HepG2 (cell line): Measurements from ENCODE around the gene CDK9. TPM values are rescaled to one million over a fixed set of nuclear protein-coding genes. Genes with fewer than 3 reads are reported as not detected.

Source experiments
- CAMTA2 ChIP-seq: sonication (generic); formaldehyde crosslinking; IDR thresholded peaks from 2 replicates; pipeline ENCODE4 v1.4.0; 2020; ENCODE audit warnings: mild to moderate bottlenecking, missing genetic modification reagents, borderline replicate concordance
- EP300 ChIP-seq, 3 experiments: sonication (generic) in 1 of 3; formaldehyde crosslinking in 1 of 3; IDR thresholded peaks; 2 replicates each; pipeline versions ENCODE4 v1.5.1 to v1.6.1; 2011 to 2020; ENCODE audit warnings: low read depth in 2 of 3, low read length in 2 of 3, borderline replicate concordance in 1 of 3, improper control_type of control experiment in 1 of 3, mild to moderate bottlenecking in 1 of 3, missing genetic modification reagents in 1 of 3, moderate library complexity in 1 of 3
- HDAC1 ChIP-seq: sonication (generic); formaldehyde crosslinking; IDR thresholded peaks from 2 replicates; pipeline ENCODE4 v1.5.1; 2020; ENCODE audit warnings: mild to moderate bottlenecking, missing genetic modification reagents
- KLF9 ChIP-seq: IDR thresholded peaks from 2 replicates; pipeline ENCODE4 v1.6.1; 2016; ENCODE audit warnings: low read depth
- MLXIP ChIP-seq: sonication (generic); formaldehyde crosslinking; IDR thresholded peaks from 2 replicates; pipeline ENCODE4 v1.9.0; 2021; ENCODE audit warnings: missing genetic modification reagents, borderline replicate concordance
- MXI1 ChIP-seq: IDR thresholded peaks from 3 replicates; pipeline ENCODE4 v1.6.1; 2012; ENCODE audit warnings: low read depth, low read length, inconsistent platforms, borderline replicate concordance
- THAP9 ChIP-seq: sonication (generic); formaldehyde crosslinking; IDR thresholded peaks from 2 replicates; pipeline ENCODE4; 2020; ENCODE audit warnings: missing genetic modification reagents, mild to moderate bottlenecking, borderline replicate concordance
- TP53 ChIP-seq: sonication (generic); formaldehyde crosslinking; conservative IDR thresholded peaks from 2 replicates; pipeline ENCODE4 v1.4.0; 2020; ENCODE audit warnings: missing genetic modification reagents
- ZBTB21 ChIP-seq: sonication (generic); formaldehyde crosslinking; IDR thresholded peaks from 2 replicates; pipeline ENCODE4 v1.4.0; 2020; ENCODE audit warnings: missing genetic modification reagents
- ZBTB42 ChIP-seq: sonication (generic); formaldehyde crosslinking; IDR thresholded peaks from 2 replicates; pipeline ENCODE4 v1.5.0; 2020; ENCODE audit warnings: mild to moderate bottlenecking, missing genetic modification reagents
- ZFP36L1 ChIP-seq: sonication (generic); formaldehyde crosslinking; IDR thresholded peaks from 2 replicates; pipeline ENCODE4 v1.8.0; 2022; ENCODE audit warnings: mild to moderate bottlenecking, missing genetic modification reagents, moderate library complexity
- ZKSCAN8 ChIP-seq: IDR thresholded peaks from 2 replicates; pipeline ENCODE4 v1.6.1; 2016; ENCODE audit warnings: borderline replicate concordance, missing genetic modification reagents, missing compliant biosample characterization
- ZNF484 ChIP-seq: sonication (generic); formaldehyde crosslinking; IDR thresholded peaks from 2 replicates; pipeline ENCODE4 v1.5.1; 2020; ENCODE audit warnings: mild to moderate bottlenecking, low read depth, missing genetic modification reagents, borderline replicate concordance
- ZNF547 ChIP-seq: sonication (generic); formaldehyde crosslinking; IDR thresholded peaks from 2 replicates; pipeline ENCODE4 v1.5.1; 2020; ENCODE audit warnings: mild to moderate bottlenecking, missing genetic modification reagents
- ZNF570 ChIP-seq: sonication (generic); formaldehyde crosslinking; IDR thresholded peaks from 2 replicates; pipeline ENCODE4 v1.4.0; 2020; ENCODE audit warnings: mild to moderate bottlenecking, missing genetic modification reagents, borderline replicate concordance
- ZNF879 ChIP-seq: sonication (generic); formaldehyde crosslinking; IDR thresholded peaks from 2 replicates; pipeline ENCODE4 v1.8.1; 2023; ENCODE audit warnings: missing genetic modification reagents
- ZSCAN20 ChIP-seq: sonication (generic); formaldehyde crosslinking; IDR thresholded peaks from 2 replicates; pipeline ENCODE4 v1.4.0; 2020; ENCODE audit warnings: missing genetic modification reagents, mild to moderate bottlenecking, borderline replicate concordance
- ZSCAN31 ChIP-seq: sonication (generic); formaldehyde crosslinking; IDR thresholded peaks from 2 replicates; pipeline ENCODE4 v1.5.0; 2020; ENCODE audit warnings: low read depth, mild to moderate bottlenecking, missing genetic modification reagents
- polyA plus RNA-seq, 8 experiments: library from polyadenylated mRNA; depleted of rRNA in 3 of 8; stranded (reverse) in 7 of 8; unstranded in 1 of 8; fragments of >200 nt; fragmentation: Illumina TruSeq in 4 of 8; extraction: Trizol in 4 of 8; gene quantifications; 2 replicates each; pipeline versions ENCODE4 v1.2.1 to v1.2.3, GENCODE V29; 2011 to 2016; ENCODE audit warnings: low read depth in 4 of 8, missing spikeins in 1 of 8, mixed read lengths in 1 of 8; ENCODE audit not compliant: insufficient read depth in 1 of 8
- total RNA-seq, 5 experiments: library from RNA; depleted of rRNA; stranded (reverse); fragments of >200 nt; fragmentation: Illumina TruSeq; extraction: Trizol; gene quantifications; 2 replicates each; pipeline ENCODE4 v1.2.3, GENCODE V29; 2016; ENCODE audit warnings: low read depth in 1 of 5
- TF ChIP-seq, protein P1 (sequence below): IDR thresholded peaks from 2 replicates; pipeline ENCODE4 v1.6.1; 2016; ENCODE audit warnings: missing biosample characterization, missing genetic modification reagents, low read depth

CDK9 gene
- total and polyA plus RNA-seq, 2 of the 13 experiments (the other 11 are each of a cell fraction or from before 2014, with no cell fraction given) = 16.8 to 21.5 TPM

GRCh38 chr9:127785933-127786772 lies at the start of gene CDK9 (continued):
- TF ChIP-seq EP300 (IDR thresholded peaks at IDR 0.05; ENCODE audit: low read depth in 2 of 2, low read length in 2 of 2) (0 out of 4 replicates have a peak, but pooled peaks of 1 of the 2 experiments have one; percentile 3), EP300 (CRISPR knock-in tag; IDR thresholded peaks at IDR 0.05; ENCODE audit: borderline replicate concordance) (no peak), KLF9 (CRISPR knock-in tag) (no peak), ZSCAN20 (no peak), MXI1 (no peak; the same call in 2 of the 3 replicates), ZNF484 (no peak), TP53 (CRISPR knock-in tag) (no peak), MLXIP (CRISPR knock-in tag) (no peak), ZKSCAN8 (CRISPR knock-in tag) (no peak), ZNF547 (CRISPR knock-in tag) (0 out of 2 replicates have a peak, but pooled peaks have one; percentile 26), HDAC1 (peak; percentile 27; the same call in 1 of the 2 replicates), ZNF570 (CRISPR knock-in tag) (no peak), ZSCAN31 (0 out of 2 replicates have a peak, but pooled peaks have one; percentile 37), THAP9 (peak; percentile 51; the same call in 1 of the 2 replicates), ZNF879 (CRISPR knock-in tag) (no peak), ZBTB42 (no peak), ZFP36L1 (CRISPR knock-in tag) (0 out of 2 replicates have a peak, but pooled peaks have one; percentile 27), CAMTA2 (CRISPR knock-in tag) (no peak), ZBTB21 (CRISPR knock-in tag) (no peak)
- TF ChIP-seq, protein P1, sequence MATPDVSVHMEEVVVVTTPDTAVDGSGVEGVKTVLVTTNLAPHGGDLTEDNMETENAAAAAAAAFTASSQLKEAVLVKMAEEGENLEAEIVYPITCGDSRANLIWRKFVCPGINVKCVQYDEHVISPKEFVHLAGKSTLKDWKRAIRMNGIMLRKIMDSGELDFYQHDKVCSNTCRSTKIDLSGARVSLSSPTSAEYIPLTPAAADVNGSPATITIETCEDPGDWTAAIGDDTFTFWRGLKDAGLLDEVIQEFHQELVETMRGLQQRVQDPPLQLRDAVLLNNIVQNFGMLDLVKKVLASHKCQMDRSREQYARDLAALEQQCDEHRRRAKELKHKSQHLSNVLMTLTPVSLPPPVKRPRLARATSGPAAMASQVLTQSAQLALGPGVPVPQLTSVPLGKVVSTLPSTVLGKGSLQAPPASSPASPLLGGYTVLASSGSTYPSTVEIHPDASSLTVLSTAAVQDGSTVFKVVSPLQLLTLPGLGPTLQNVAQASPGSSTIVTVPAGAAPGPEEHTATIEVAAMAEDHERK (CRISPR knock-in tag) = peak; percentile 44; the same call in 1 of the 2 replicates
